Subcutaneous abdominal adipose tissue (tissue), 5 donors: ENCODE data around the gene RUNX3.

Source experiments
- H3K27ac ChIP-seq: one replicate; pipeline ENCODE4 v1.7.0; 2013; ENCODE audit warnings: low read depth, mild to moderate bottlenecking, inconsistent platforms, low read length, moderate library complexity
- H3K27me3 ChIP-seq, 5 donors: one replicate each; pipeline ENCODE4 v1.7.0; 2013; ENCODE audit warnings: low read length in 5 of 5, inconsistent platforms in 1 of 5; ENCODE audit not compliant: control insufficient read depth in 5 of 5, insufficient read depth in 4 of 5
- H3K36me3 ChIP-seq, 5 donors: one replicate each; pipeline ENCODE4 v1.7.0; 2013; ENCODE audit warnings: low read length in 5 of 5; ENCODE audit not compliant: control insufficient read depth in 5 of 5, insufficient read depth in 5 of 5
- H3K4me1 ChIP-seq, 5 donors: one replicate each; pipeline ENCODE4 v1.7.0; 2013; ENCODE audit warnings: low read length in 5 of 5, mild to moderate bottlenecking in 3 of 5, moderate library complexity in 1 of 5; ENCODE audit not compliant: control insufficient read depth in 5 of 5, insufficient read depth in 5 of 5
- H3K4me3 ChIP-seq, 5 donors: one replicate each; pipeline ENCODE4 v1.7.0; 2013; ENCODE audit warnings: low read length in 5 of 5, low read depth in 1 of 5
- H3K9ac ChIP-seq, 5 donors: one replicate each; pipeline ENCODE4 v1.7.0; 2013; ENCODE audit warnings: low read length in 5 of 5, mild to moderate bottlenecking in 4 of 5, moderate library complexity in 3 of 5
- H3K9me3 ChIP-seq, 5 donors: one replicate each; pipeline ENCODE4 v1.7.0; 2013; ENCODE audit warnings: low read length in 5 of 5; ENCODE audit not compliant: control insufficient read depth in 5 of 5
- donor health status: healthy.
- donor health status: healthy.
- donor health status: healthy.
- donor health status: healthy.
- donor health status: healthy.

The RUNX3 gene

GRCh38 chr1:24888971-24889676 is 41.0 kb downstream of the RUNX3 start:
- Histone ChIP-seq H3K36me3 (no peaks in the 10 kb centered on the region), H3K4me1 (no peaks in the 10 kb centered on the region), H3K4me3 (no peak overlapping the region), H3K9me3 (peaks cover 0 to 9% (median 6%) of the 10 kb centered on the region in 5 donors), H3K9ac (no peak overlapping the region), H3K27ac (no peak overlapping the region), H3K27me3 (peaks cover 0 to 2% (median 0%) of the 10 kb centered on the region in 5 donors)

GRCh38 chr1:24888061-24888970 is 41.8 kb downstream of the RUNX3 start:
- H3K36me3 ChIP-seq = no peaks in the 10 kb centered on the region
- H3K9ac ChIP-seq = no peak overlapping the region
- peaks cover 0 to 9% (median 7%) of the 10 kb centered on the region in 5 donors for H3K9me3 ChIP-seq
- H3K27me3 ChIP-seq = peaks cover 0 to 2% (median 0%) of the 10 kb centered on the region in 5 donors
- H3K27ac ChIP-seq = no peak overlapping the region
- no peak overlapping the region for H3K4me3 ChIP-seq
- H3K4me1 ChIP-seq = no peaks in the 10 kb centered on the region

- Histone ChIP-seq H3K4me1 (no peaks in the 10 kb centered on the region), H3K4me3 (no peak overlapping the region), H3K9ac (no peak overlapping the region), H3K27me3 (peaks cover 0 to 2% (median 0%) of the 10 kb centered on the region in 5 donors), H3K36me3 (no peaks in the 10 kb centered on the region), H3K9me3 (peaks cover 0 to 9% (median 3%) of the 10 kb centered on the region in 5 donors), H3K27ac (no peak overlapping the region)
Measured at GRCh38 chr1:24886241-24886640, 43.8 kb downstream of the RUNX3 start.

- Histone ChIP-seq H3K9me3 (peaks cover 0 to 7% (median 3%) of the 10 kb centered on the region in 5 donors), H3K4me3 (no peak overlapping the region), H3K9ac (no peak overlapping the region), H3K4me1 (no peaks in the 10 kb centered on the region), H3K27me3 (peaks cover 0 to 2% (median 0%) of the 10 kb centered on the region in 5 donors), H3K36me3 (no peaks in the 10 kb centered on the region), H3K27ac (no peak overlapping the region)
Measured at GRCh38 chr1:24884751-24885150, 45.3 kb downstream of the RUNX3 start.

GRCh38 chr1:24881034-24881433 is 49.0 kb downstream of the RUNX3 start:
- Histone ChIP-seq H3K27ac (no peak overlapping the region), H3K9ac (no peak overlapping the region), H3K9me3 (peaks cover 0 to 4% (median 2%) of the 10 kb centered on the region in 5 donors), H3K4me3 (no peak overlapping the region), H3K27me3 (peaks cover 0 to 6% (median 0%) of the 10 kb centered on the region in 5 donors), H3K4me1 (no peaks in the 10 kb centered on the region), H3K36me3 (no peaks in the 10 kb centered on the region)

GRCh38 chr1:24878775-24879742 is 51.0 kb downstream of the RUNX3 start:
- no peaks in the 10 kb centered on the region for H3K4me1 ChIP-seq

GRCh38 chr1:24878045-24878444 is 52.0 kb downstream of the RUNX3 start:
- no peak overlapping the region for H3K27ac ChIP-seq
- H3K9me3 ChIP-seq = peaks cover 0 to 2% (median 0%) of the 10 kb centered on the region in 5 donors
- H3K4me3 ChIP-seq = no peak overlapping the region
- H3K9ac ChIP-seq = no peak overlapping the region
- peaks cover 0 to 12% (median 8%) of the 10 kb centered on the region in 5 donors for H3K27me3 ChIP-seq
- no peaks in the 10 kb centered on the region for H3K4me1 ChIP-seq
- no peaks in the 10 kb centered on the region for H3K36me3 ChIP-seq

More at GRCh38 chr1:24878775-24879742, 51.0 kb downstream of the RUNX3 start:
- Histone ChIP-seq H3K36me3 (no peaks in the 10 kb centered on the region), H3K27me3 (peaks cover 0 to 12% (median 8%) of the 10 kb centered on the region in 5 donors), H3K9me3 (peaks cover 0 to 4% (median 2%) of the 10 kb centered on the region in 5 donors), H3K27ac (no peak overlapping the region), H3K9ac (no peak overlapping the region), H3K4me3 (no peak overlapping the region)

GRCh38 chr1:24875991-24876506 is 54.0 kb downstream of the RUNX3 start:
- Histone ChIP-seq H3K27me3 (peaks cover 3 to 27% (median 16%) of the 10 kb centered on the region in 5 donors), H3K9me3 (no peaks in the 10 kb centered on the region), H3K36me3 (no peaks in the 10 kb centered on the region), H3K27ac (no peak overlapping the region), H3K4me3 (no peak overlapping the region), H3K4me1 (peaks cover 0 to 16% (median 0%) of the 10 kb centered on the region in 5 donors), H3K9ac (no peak overlapping the region)

GRCh38 chr1:24875257-24875656 is 54.8 kb downstream of the RUNX3 start:
- peaks cover 0 to 21% (median 0%) of the 10 kb centered on the region in 5 donors for H3K4me1 ChIP-seq
- no peak overlapping the region for H3K4me3 ChIP-seq
- H3K9me3 ChIP-seq = no peaks in the 10 kb centered on the region
- no peak overlapping the region for H3K9ac ChIP-seq
- peaks cover 3 to 33% (median 19%) of the 10 kb centered on the region in 5 donors for H3K27me3 ChIP-seq
- H3K36me3 ChIP-seq = no peaks in the 10 kb centered on the region
- H3K27ac ChIP-seq = no peak overlapping the region
